Posterior cingulate gyrus (tissue), 11 donors: ENCODE data around the gene ZNF639.
"Not testable (repeated sequence)": the region's sequence is repeated elsewhere in the genome, so short reads cannot be mapped to it uniquely, and the experiment has no call there.

Experiments
- DNase-seq, 10 donors: peaks; one replicate each; pipeline versions ENCODE4 v3.0.0 to v3.0.0-alpha.2; 2020 to 2021; ENCODE audit warnings: mixed read lengths in 3 of 10
- intact Hi-C: fragments of 100-400 bp; cut with DNase I; formaldehyde crosslinking; loops from one replicate; pipeline ENCODE4 v1.15.1; 2023

The ZNF639 gene

GRCh38 chr3:179322286-179323196, at the start of gene ZNF639:
ZNF639 (plus strand) TSS chr3:179323031; CDS start chr3:179328294, 5,263 bp downstream.
- intact Hi-C loops, result loop anchor here (1.0 to 2.0 kb wide), 3 partner anchors 24 to 236 kb away; partner anchors contain the start of gene MFN1
- DNase-seq, result peak; percentile 52 to 96 (median 71)

GRCh38 chr3:179274434-179274833, 48.4 kb upstream of the ZNF639 start:
- DNase-seq, intact Hi-C loops: not testable (repeated sequence)

GRCh38 chr3:179276001-179276400, 46.8 kb upstream of the ZNF639 start:
- intact Hi-C loops, result no loop called here
- no peak for DNase-seq

- intact Hi-C loops, result no loop called here
Measured at GRCh38 chr3:179276743-179277142, 46.1 kb upstream of the ZNF639 start.

GRCh38 chr3:179278151-179278550, 44.7 kb upstream of the ZNF639 start:
- intact Hi-C loops, result no loop called here
- DNase-seq, result no peak

More at GRCh38 chr3:179276743-179277142, 46.1 kb upstream of the ZNF639 start:
- no peak for DNase-seq

GRCh38 chr3:179278932-179279693, 43.7 kb upstream of the ZNF639 start:
- intact Hi-C loops, result no loop called here
- DNase-seq, result no peak

GRCh38 chr3:179279837-179280236, 43.0 kb upstream of the ZNF639 start:
- no peak for DNase-seq

GRCh38 chr3:179281825-179282224, 41.0 kb upstream of the ZNF639 start:
- no peak for DNase-seq
- intact Hi-C loops, result no loop called here

More at GRCh38 chr3:179279837-179280236, 43.0 kb upstream of the ZNF639 start:
- intact Hi-C loops, result no loop called here

GRCh38 chr3:179286331-179286730, 36.5 kb upstream of the ZNF639 start:
- DNase-seq, result no peak
- intact Hi-C loops, result no loop called here

GRCh38 chr3:179288845-179289244, 34.0 kb upstream of the ZNF639 start:
- DNase-seq, result no peak

GRCh38 chr3:179289295-179289694, 33.5 kb upstream of the ZNF639 start:
- DNase-seq, result no peak
- intact Hi-C loops, result no loop called here

More at GRCh38 chr3:179288845-179289244, 34.0 kb upstream of the ZNF639 start:
- intact Hi-C loops, result no loop called here

- intact Hi-C loops, result no loop called here
- DNase-seq, result no peak
Measured at GRCh38 chr3:179292450-179292849, 30.4 kb upstream of the ZNF639 start.

- intact Hi-C loops, result no loop called here
- no peak for DNase-seq
Measured at GRCh38 chr3:179297971-179298725, 24.7 kb upstream of the ZNF639 start.

- intact Hi-C loops, result no loop called here
- no peak for DNase-seq
Measured at GRCh38 chr3:179299316-179299715, 23.5 kb upstream of the ZNF639 start.

- intact Hi-C loops, result no loop called here
- no peak for DNase-seq
Measured at GRCh38 chr3:179299999-179300613, 22.7 kb upstream of the ZNF639 start.

GRCh38 chr3:179301645-179302044, 21.2 kb upstream of the ZNF639 start:
- DNase-seq, result no peak
- intact Hi-C loops, result no loop called here

- no peak for DNase-seq
- intact Hi-C loops, result no loop called here
Measured at GRCh38 chr3:179302111-179302510, 20.7 kb upstream of the ZNF639 start.

GRCh38 chr3:179304605-179305004, 18.2 kb upstream of the ZNF639 start:
- intact Hi-C loops, result no loop called here
- DNase-seq, result no peak

- DNase-seq, intact Hi-C loops: not testable (repeated sequence)
Measured at GRCh38 chr3:179307362-179307761, 15.5 kb upstream of the ZNF639 start.

GRCh38 chr3:179308001-179308400, 14.8 kb upstream of the ZNF639 start:
- DNase-seq, result no peak
- intact Hi-C loops, result no loop called here
